K562 (cell line): ENCODE measurements around the gene SMAD3. TPM values are rescaled to one million over a fixed set of nuclear protein-coding genes. Genes with fewer than 3 reads are reported as not detected.

Source experiments
- ATAC-seq: fragments of 200-7000 bp; cut with Tn5 transposase; 3 replicates; pipeline ENCODE4 v1.9.1; 2020; ENCODE audit warnings: moderate library complexity
- BruUV-seq: library from RNA; stranded (reverse); fragments of 400-500 nt; replicated peaks from 2 replicates; lab custom pipeline; 2021; lab: Mats Ljungman, UMichigan
- CTCF ChIA-PET: fragments of 300-600 bp; formaldehyde crosslinking; extraction: SDS; loops from one replicate; lab custom pipeline; 2021; ENCODE audit warnings: low intra/inter-chr PET ratio; lab: Yijun Ruan, JAX
- POLR2A ChIA-PET: fragments of 300-600, 350-650 bp; sonication (Branson Sonifier 250); formaldehyde crosslinking; extraction: SDS; loops from one replicate; lab custom pipeline; 2021; ENCODE audit warnings: antibody characterized with exemption, inconsistent platforms; lab: Yijun Ruan, JAX
- DNase-seq, 4 experiments: peaks; one replicate each; pipeline versions ENCODE4 v3.0.0 to v3.0.0-alpha.2; 2011 to 2018; ENCODE audit warnings: low spot score in 3 of 4, mixed read lengths in 3 of 4; ENCODE audit errors: extremely low read depth in 1 of 4
- FAIRE-seq: peaks from 2 replicates; lab custom pipeline; 2011; peaks lifted over from hg19 to GRCh38; lab: Jason Lieb, UNC
- H2AFZ ChIP-seq: 2 replicates; pipeline ENCODE4 v1.6.0; 2011; ENCODE audit warnings: low read depth, low read length, control low read depth, inconsistent platforms
- H3K27ac ChIP-seq: fragments of 200-600 bp; 3 replicates; pipeline ENCODE4 v1.8.0; 2011; ENCODE audit warnings: low read depth, mild to moderate bottlenecking, control low read depth, inconsistent platforms, low read length, moderate library complexity, mixed read lengths; ENCODE audit errors: extremely low read depth
- H3K27me3 ChIP-seq, 2 experiments: fragments of 300-600 bp in 1 of 2; 2 replicates in 1 of 2; 3 replicates in 1 of 2; pipeline versions ENCODE4 v1.6.0 to v1.8.0; 2011; ENCODE audit warnings: inconsistent platforms in 2 of 2, low read length in 2 of 2, mild to moderate bottlenecking in 1 of 2, mixed read lengths in 1 of 2, moderate library complexity in 1 of 2; ENCODE audit not compliant: control insufficient read depth in 2 of 2, insufficient read depth in 2 of 2
- H3K36me3 ChIP-seq: fragments of 300-600 bp; 3 replicates; pipeline ENCODE4 v1.8.0; 2011; ENCODE audit warnings: mild to moderate bottlenecking, low read length, inconsistent platforms; ENCODE audit not compliant: control insufficient read depth, insufficient read depth
- H3K4me1 ChIP-seq, 2 experiments: fragments of 200-600 bp in 1 of 2; replicated peaks in 1 of 2; 2 replicates in 1 of 2; 3 replicates in 1 of 2; pipeline versions ENCODE4 v1.5.1 to v1.8.0; 2011; ENCODE audit warnings: inconsistent platforms in 2 of 2, low read length in 2 of 2, mild to moderate bottlenecking in 1 of 2, mixed read lengths in 1 of 2, moderate library complexity in 1 of 2; ENCODE audit not compliant: control insufficient read depth in 2 of 2, insufficient read depth in 2 of 2
- H3K4me2 ChIP-seq: 2 replicates; pipeline ENCODE4 v1.6.1; 2011; ENCODE audit warnings: low read length, control low read depth, inconsistent platforms, mixed read lengths; ENCODE audit not compliant: insufficient read depth
- H3K4me3 ChIP-seq: fragments of 200-600 bp; sonication (generic), shearing (Covaris generic); 2 replicates; pipeline ENCODE4 v1.5.1; 2016; ENCODE audit warnings: control low read depth, inconsistent platforms
- H3K79me2 ChIP-seq: fragments of 200-600 bp; 3 replicates; pipeline ENCODE4 v1.8.0; 2011; ENCODE audit warnings: low read length, inconsistent platforms; ENCODE audit not compliant: control insufficient read depth, insufficient read depth
- H3K9ac ChIP-seq, 2 experiments: 2 replicates each; pipeline versions ENCODE4 v1.6.0 to v1.6.1; 2011; ENCODE audit warnings: low read depth in 2 of 2, low read length in 2 of 2, control low read depth in 1 of 2, inconsistent platforms in 1 of 2, mild to moderate bottlenecking in 1 of 2, mixed read lengths in 1 of 2; ENCODE audit not compliant: insufficient read depth in 1 of 2
- H3K9me1 ChIP-seq: one replicate; pipeline ENCODE4 v1.6.0; 2011; ENCODE audit warnings: inconsistent platforms, mild to moderate bottlenecking, low read length, moderate library complexity; ENCODE audit not compliant: control insufficient read depth, insufficient read depth
- H3K9me3 ChIP-seq: replicated peaks from 2 replicates; pipeline ENCODE4 v1.5.1; 2011; ENCODE audit warnings: low read depth, low read length, inconsistent platforms; ENCODE audit not compliant: control insufficient read depth, insufficient read depth
- H4K20me1 ChIP-seq: replicated peaks from 2 replicates; pipeline ENCODE4 v1.6.1; 2011; ENCODE audit warnings: low read length, inconsistent platforms, mixed read lengths; ENCODE audit not compliant: control insufficient read depth, insufficient read depth
- COPS2 ChIP-seq: fragments of 450-650 bp; conservative IDR thresholded peaks from 2 replicates; pipeline ENCODE4 v1.6.1; 2016; ENCODE audit warnings: mild to moderate bottlenecking, moderate library complexity
- DACH1 ChIP-seq: fragments of 450-650 bp; IDR thresholded peaks from 2 replicates; pipeline ENCODE4 v1.6.1; 2018; ENCODE audit not compliant: partially characterized antibody
- HSF4 ChIP-seq: fragments of 250-450 bp; sonication (Bioruptor Pico); IDR thresholded peaks from 2 replicates; pipeline ENCODE4 v2.1.2; 2022; ENCODE audit warnings: mild to moderate bottlenecking, moderate library complexity, borderline replicate concordance
- NFYB ChIP-seq: IDR thresholded peaks from 2 replicates; pipeline ENCODE4 v1.6.1; 2011; ENCODE audit warnings: mild to moderate bottlenecking, moderate library complexity; ENCODE audit not compliant: insufficient read length; ENCODE audit errors: extremely low read depth
- PHF8 ChIP-seq: fragments of 200-600 bp; sonication (generic); IDR thresholded peaks from 2 replicates; pipeline ENCODE4 v1.6.1; 2012; ENCODE audit warnings: mixed run types, mild to moderate bottlenecking, inconsistent platforms, low read length, moderate library complexity, borderline replicate concordance
- SAFB ChIP-seq: fragments of 200-400 bp; formaldehyde crosslinking; IDR thresholded peaks from 2 replicates; pipeline ENCODE4 v1.6.1; 2017; ENCODE audit warnings: low read depth, low read length, borderline replicate concordance
- SIN3A ChIP-seq, 2 experiments: fragments of 150-350 bp in 1 of 2; IDR thresholded peaks; 2 replicates each; pipeline ENCODE4 v1.6.1; 2011 to 2016; ENCODE audit warnings: borderline replicate concordance in 2 of 2, low read depth in 2 of 2, low read length in 2 of 2, mild to moderate bottlenecking in 2 of 2, moderate library complexity in 2 of 2; ENCODE audit not compliant: control insufficient read depth in 1 of 2
- ZBTB17 ChIP-seq: fragments of 450-650 bp; formaldehyde crosslinking; IDR thresholded peaks from 2 replicates; pipeline ENCODE4 v1.4.0; 2020; ENCODE audit warnings: mild to moderate bottlenecking
- ZBTB8A ChIP-seq: fragments of 450-650 bp; IDR thresholded peaks from 2 replicates; pipeline ENCODE4 v1.6.1; 2018; ENCODE audit warnings: mild to moderate bottlenecking, moderate library complexity; ENCODE audit not compliant: partially characterized antibody
- ZFP36 ChIP-seq: fragments of 150-350 bp; IDR thresholded peaks from 2 replicates; pipeline ENCODE4 v1.6.1; 2018; ENCODE audit warnings: low read length, low read depth; ENCODE audit not compliant: partially characterized antibody
- ZNF830 ChIP-seq: fragments of 250-450 bp; sonication (Bioruptor Pico); IDR thresholded peaks from 2 replicates; pipeline ENCODE4 v1.5.0; 2021; ENCODE audit warnings: mild to moderate bottlenecking
- WGBS: fragments of 100-300 bp; shearing (Covaris generic); methylation state at CpG from one replicate; pipeline ENCODE4 v1.1.6; 2016; ENCODE audit warnings: low coverage, mixed read lengths; ENCODE audit not compliant: insufficient coverage; ENCODE audit errors: missing lambda C conversion rate; 5-methylcytosine and 5-hydroxymethylcytosine counted together
- in situ Hi-C: fragments of 300-500 bp; cut with MboI; formaldehyde crosslinking; loops from 4 replicates; pipeline ENCODE4 v1.15.0; 2018; ENCODE audit warnings: inconsistent platforms, mixed read lengths
- intact Hi-C: fragments of 100-400 bp; cut with micrococcal nuclease; formaldehyde crosslinking; loops from 2 replicates; pipeline ENCODE4 v1.14.2; 2022
- polyA plus RNA-seq, 8 experiments: library from polyadenylated mRNA; depleted of rRNA in 4 of 8; stranded (reverse) in 5 of 8; unstranded in 3 of 8; fragments of >200 nt; fragmentation: Nextera tagmentation in 2 of 8; fragmentation: Illumina TruSeq in 1 of 8; extraction: Ambion mirVana in 2 of 8; extraction: Trizol in 1 of 8; gene quantifications; 2 replicates each; pipeline versions ENCODE4 v1.2.1 to v1.2.3, GENCODE V29; 2011 to 2014; ENCODE audit warnings: inconsistent platforms in 1 of 8, missing spikeins in 1 of 8
- total RNA-seq, 7 experiments: library from RNA; depleted of rRNA in 6 of 7; stranded (reverse); fragments of >200 nt in 6 of 7; fragmentation: Illumina TruSeq in 2 of 7; extraction: Trizol in 2 of 7; gene quantifications; 2 replicates each; pipeline versions ENCODE4 v1.2.1 to v1.2.3, GENCODE V29; 2011 to 2021; ENCODE audit warnings: low replicate concordance in 1 of 7
- TF ChIP-seq, protein P1 (sequence below), 2 experiments: IDR thresholded peaks in 1 of 2; conservative IDR thresholded peaks in 1 of 2; 2 replicates each; pipeline ENCODE4 v1.6.1; 2016; ENCODE audit warnings: low read depth in 2 of 2, mild to moderate bottlenecking in 1 of 2, missing compliant biosample characterization in 1 of 2, missing genetic modification characterization in 1 of 2, moderate library complexity in 1 of 2
- TF ChIP-seq, protein P2 (sequence below): fragments of 250-450 bp; sonication (Bioruptor Pico); IDR thresholded peaks from 2 replicates; pipeline ENCODE4 v1.4.0; 2020

The SMAD3 gene
- total and polyA plus RNA-seq, 9 of the 15 experiments (the other 6 are each of a cell fraction or from before 2014, with no cell fraction given): 4.3 to 39.2 (median 11.1) TPM

DNA sequence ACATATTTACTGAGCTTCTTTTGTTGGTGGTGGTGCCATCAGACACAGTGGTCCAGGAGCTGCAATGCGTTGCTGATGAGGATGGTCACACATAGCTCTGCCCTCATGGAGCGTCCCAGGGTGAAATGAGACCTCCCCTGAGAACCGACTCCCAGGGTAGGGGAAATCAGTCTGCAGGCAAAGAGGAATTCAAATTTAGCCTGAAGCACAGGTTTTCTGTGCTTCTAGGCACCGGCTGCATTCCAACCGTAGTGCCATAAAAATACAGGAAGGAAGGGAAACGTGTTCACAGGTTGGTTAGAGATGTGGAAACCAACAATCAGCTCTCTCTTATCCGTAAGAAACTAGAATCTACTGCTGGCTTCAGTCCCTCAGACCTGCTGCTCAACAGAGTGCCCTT lies 19.2 kb downstream of the SMAD3 start:
- H3K4me3 ChIP-seq: no peak overlapping the region
- BruUV-seq: no TSS peak
- WGBS: 88% methylated on average over 7 of the region's 7 CpGs
- H3K4me2 ChIP-seq: no peak overlapping the region
- peaks cover 89% of the 10 kb centered on the region for H3K79me2 ChIP-seq
- peaks cover 5% of the 10 kb centered on the region for H3K9me1 ChIP-seq
- peaks cover 5% of the 10 kb centered on the region; the same call in 1 of the 2 replicates for H3K9me3 ChIP-seq
- no peaks in the 10 kb centered on the region for H3K27me3 ChIP-seq
- ATAC-seq (no peak), FAIRE-seq (no peak), DNase-seq (no peak)
- H3K27ac ChIP-seq: no peak overlapping the region
- POLR2A ChIA-PET: interaction anchor here (0.6 to 5.0 kb wide), 3 partner anchors 15 to 695 kb away, joined by 3 to 40 read pairs (median 5); no protein-coding TSS in a partner anchor
- H3K9ac ChIP-seq: no peak overlapping the region
- no peak for TF ChIP-seq NFYB
- TF ChIP-seq, protein P1, sequence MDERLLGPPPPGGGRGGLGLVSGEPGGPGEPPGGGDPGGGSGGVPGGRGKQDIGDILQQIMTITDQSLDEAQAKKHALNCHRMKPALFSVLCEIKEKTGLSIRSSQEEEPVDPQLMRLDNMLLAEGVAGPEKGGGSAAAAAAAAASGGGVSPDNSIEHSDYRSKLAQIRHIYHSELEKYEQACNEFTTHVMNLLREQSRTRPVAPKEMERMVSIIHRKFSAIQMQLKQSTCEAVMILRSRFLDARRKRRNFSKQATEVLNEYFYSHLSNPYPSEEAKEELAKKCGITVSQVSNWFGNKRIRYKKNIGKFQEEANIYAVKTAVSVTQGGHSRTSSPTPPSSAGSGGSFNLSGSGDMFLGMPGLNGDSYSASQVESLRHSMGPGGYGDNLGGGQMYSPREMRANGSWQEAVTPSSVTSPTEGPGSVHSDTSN (CRISPR knock-in tag; IDR thresholded peaks at IDR 0.05; ENCODE audit: low read depth): no peak
- TF ChIP-seq, protein P1 (tag; conservative IDR thresholded peaks at IDR 0.05; ENCODE audit: low read depth): no peak
- no peak for TF ChIP-seq SIN3A (IDR thresholded peaks at IDR 0.05; ENCODE audit: borderline replicate concordance in 2 of 2, control insufficient read depth in 1 of 2, low read depth in 2 of 2, low read length in 2 of 2)
- TF ChIP-seq ZFP36: no peak
- TF ChIP-seq, protein P2, sequence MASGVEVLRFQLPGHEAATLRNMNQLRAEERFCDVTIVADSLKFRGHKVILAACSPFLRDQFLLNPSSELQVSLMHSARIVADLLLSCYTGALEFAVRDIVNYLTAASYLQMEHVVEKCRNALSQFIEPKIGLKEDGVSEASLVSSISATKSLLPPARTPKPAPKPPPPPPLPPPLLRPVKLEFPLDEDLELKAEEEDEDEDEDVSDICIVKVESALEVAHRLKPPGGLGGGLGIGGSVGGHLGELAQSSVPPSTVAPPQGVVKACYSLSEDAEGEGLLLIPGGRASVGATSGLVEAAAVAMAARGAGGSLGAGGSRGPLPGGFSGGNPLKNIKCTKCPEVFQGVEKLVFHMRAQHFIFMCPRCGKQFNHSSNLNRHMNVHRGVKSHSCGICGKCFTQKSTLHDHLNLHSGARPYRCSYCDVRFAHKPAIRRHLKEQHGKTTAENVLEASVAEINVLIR (CRISPR knock-in tag): no peak
- TF ChIP-seq ZNF830 (CRISPR knock-in tag): no peak
- TF ChIP-seq ZBTB17 (CRISPR knock-in tag): no peak
- no peak for TF ChIP-seq COPS2
- TF ChIP-seq SAFB: no peak
- TF ChIP-seq PHF8: no peak
- TF ChIP-seq DACH1: no peak
- no peak for TF ChIP-seq HSF4 (CRISPR knock-in tag)
- no peak for TF ChIP-seq ZBTB8A
- no peaks in the 10 kb centered on the region for H4K20me1 ChIP-seq
- no peak overlapping the region for H2AFZ ChIP-seq
- CTCF ChIA-PET: no interaction called here
- peaks cover 36 to 77% of the 10 kb centered on the region in 2 experiments for H3K4me1 ChIP-seq
- in situ Hi-C loops: no loop called here
- peaks cover 14% of the 10 kb centered on the region; the same call in 2 of the 3 replicates for H3K36me3 ChIP-seq
- intact Hi-C loops: loop anchor here (5.0 kb wide), 1 partner anchor 132 kb away; no protein-coding TSS in a partner anchor
